ENCODE measurements around the gene CTRB1.

DNA sequence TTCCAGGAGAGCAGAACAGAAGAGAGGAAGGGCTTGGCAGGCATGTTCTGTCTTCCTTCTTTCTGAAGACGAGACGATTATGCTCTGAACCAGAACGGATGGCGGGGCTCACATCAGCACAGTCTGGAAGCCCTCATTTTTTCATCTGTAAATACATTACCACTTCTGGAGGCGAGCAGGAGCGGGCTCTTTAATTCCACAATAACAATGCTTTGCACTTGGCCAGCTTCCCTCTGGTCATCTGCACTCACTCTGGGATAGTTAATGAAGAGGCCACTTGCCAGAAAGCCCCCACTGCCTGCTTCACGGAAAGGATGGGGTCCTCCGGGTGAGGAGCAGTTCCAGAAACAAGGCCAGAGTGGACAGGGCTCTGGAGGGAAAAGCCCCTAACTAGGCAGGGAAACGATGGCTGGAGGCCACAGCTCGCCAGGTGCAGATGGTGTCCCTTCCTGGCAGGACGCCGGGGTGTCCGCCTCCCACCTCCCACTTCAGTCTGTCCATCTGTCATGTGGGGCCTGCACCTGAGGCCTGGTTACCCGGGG lies 45.7 kb downstream of the CTRB1 start:
- TF ChIP-seq, protein P1, sequence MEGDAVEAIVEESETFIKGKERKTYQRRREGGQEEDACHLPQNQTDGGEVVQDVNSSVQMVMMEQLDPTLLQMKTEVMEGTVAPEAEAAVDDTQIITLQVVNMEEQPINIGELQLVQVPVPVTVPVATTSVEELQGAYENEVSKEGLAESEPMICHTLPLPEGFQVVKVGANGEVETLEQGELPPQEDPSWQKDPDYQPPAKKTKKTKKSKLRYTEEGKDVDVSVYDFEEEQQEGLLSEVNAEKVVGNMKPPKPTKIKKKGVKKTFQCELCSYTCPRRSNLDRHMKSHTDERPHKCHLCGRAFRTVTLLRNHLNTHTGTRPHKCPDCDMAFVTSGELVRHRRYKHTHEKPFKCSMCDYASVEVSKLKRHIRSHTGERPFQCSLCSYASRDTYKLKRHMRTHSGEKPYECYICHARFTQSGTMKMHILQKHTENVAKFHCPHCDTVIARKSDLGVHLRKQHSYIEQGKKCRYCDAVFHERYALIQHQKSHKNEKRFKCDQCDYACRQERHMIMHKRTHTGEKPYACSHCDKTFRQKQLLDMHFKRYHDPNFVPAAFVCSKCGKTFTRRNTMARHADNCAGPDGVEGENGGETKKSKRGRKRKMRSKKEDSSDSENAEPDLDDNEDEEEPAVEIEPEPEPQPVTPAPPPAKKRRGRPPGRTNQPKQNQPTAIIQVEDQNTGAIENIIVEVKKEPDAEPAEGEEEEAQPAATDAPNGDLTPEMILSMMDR (IDR thresholded peaks at IDR 0.05 in 8 of 11, conservative IDR thresholded peaks at IDR 0.05 in 3 of 11): no peak
- no peak for TF ChIP-seq POLR2AphosphoS5 (IDR thresholded peaks at IDR 0.05)
- TF ChIP-seq POLR2A (IDR thresholded peaks at IDR 0.05): no peak
